ENCODE data around the gene MAP7. TPM values are rescaled to one million over a fixed set of nuclear protein-coding genes. Genes with fewer than 3 reads are reported as not detected.
"Not testable (repeated sequence)": the region's sequence is repeated elsewhere in the genome, so short reads cannot be mapped to it uniquely, and the experiment has no call there.

MAP7 gene
- total and polyA plus RNA-seq, 2 experiments from 2014 or later = 44.7 to 49.2 TPM

DNA sequence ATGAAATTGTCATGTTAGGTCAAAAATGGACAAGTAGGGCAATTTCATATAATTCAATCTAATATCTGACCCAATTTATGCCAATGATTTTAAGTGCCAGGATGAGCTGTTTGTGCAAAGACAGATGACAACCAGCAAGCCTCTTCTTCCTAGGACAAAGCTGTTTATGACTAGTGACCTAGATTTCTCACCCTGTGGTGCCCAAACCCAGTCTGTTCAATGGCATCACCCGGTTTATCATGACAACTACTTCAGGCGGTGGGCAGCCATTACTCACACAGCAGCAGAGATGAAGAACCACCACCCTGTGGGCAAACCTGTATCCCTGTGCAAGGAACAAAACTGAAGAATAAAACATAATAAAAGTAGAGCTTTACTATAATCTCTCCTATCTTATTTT, 59.0 kb downstream of the MAP7 start:
- Histone ChIP-seq H3K79me2 (replicated peaks; ENCODE audit: insufficient read depth) (peaks cover 92% of the 10 kb centered on the region), H4K20me1 (replicated peaks; ENCODE audit: insufficient read depth) (no peaks in the 10 kb centered on the region), H3K4me1 (ENCODE audit: insufficient read depth) (peaks cover 25% of the 10 kb centered on the region), H2AFZ (no peak overlapping the region), H3F3A (replicated peaks; ENCODE audit: low read depth) (no peaks in the 10 kb centered on the region), H3K27ac (ENCODE audit: low read depth) (no peak overlapping the region), H3K36me3 (ENCODE audit: insufficient read depth) (no peaks in the 10 kb centered on the region), H3K9me2 (ENCODE audit: insufficient read depth) (no peaks in the 10 kb centered on the region), H3K4me3 (no peak overlapping the region), H3K27me3 (ENCODE audit: insufficient read depth) (no peaks in the 10 kb centered on the region), H3K4me2 (no peak overlapping the region)
- Mint-ChIP-seq H3K4me1 (peaks cover 39% of the 10 kb centered on the region), H3K27ac (no peak overlapping the region), H3K27me3 (ENCODE audit: insufficient read depth, low read depth, poor library complexity) (peaks cover 6% of the 10 kb centered on the region), H3K9me3 (no peaks in the 10 kb centered on the region), H3K4me3 (no peak overlapping the region), H3K36me3 (ENCODE audit: low read depth) (no peaks in the 10 kb centered on the region)
- DNase-seq (ENCODE audit: low spot score) (no peak), ATAC-seq (no peak)
- TF ChIP-seq POLR2AphosphoS5 (IDR thresholded peaks at IDR 0.05; ENCODE audit: low read depth) (no peak), CREB1 (CRISPR knock-in tag; IDR thresholded peaks at IDR 0.05; ENCODE audit: low read depth) (no peak), ZNF114 (CRISPR knock-in tag; IDR thresholded peaks at IDR 0.05) (no peak)
- TF ChIP-seq, protein P1, sequence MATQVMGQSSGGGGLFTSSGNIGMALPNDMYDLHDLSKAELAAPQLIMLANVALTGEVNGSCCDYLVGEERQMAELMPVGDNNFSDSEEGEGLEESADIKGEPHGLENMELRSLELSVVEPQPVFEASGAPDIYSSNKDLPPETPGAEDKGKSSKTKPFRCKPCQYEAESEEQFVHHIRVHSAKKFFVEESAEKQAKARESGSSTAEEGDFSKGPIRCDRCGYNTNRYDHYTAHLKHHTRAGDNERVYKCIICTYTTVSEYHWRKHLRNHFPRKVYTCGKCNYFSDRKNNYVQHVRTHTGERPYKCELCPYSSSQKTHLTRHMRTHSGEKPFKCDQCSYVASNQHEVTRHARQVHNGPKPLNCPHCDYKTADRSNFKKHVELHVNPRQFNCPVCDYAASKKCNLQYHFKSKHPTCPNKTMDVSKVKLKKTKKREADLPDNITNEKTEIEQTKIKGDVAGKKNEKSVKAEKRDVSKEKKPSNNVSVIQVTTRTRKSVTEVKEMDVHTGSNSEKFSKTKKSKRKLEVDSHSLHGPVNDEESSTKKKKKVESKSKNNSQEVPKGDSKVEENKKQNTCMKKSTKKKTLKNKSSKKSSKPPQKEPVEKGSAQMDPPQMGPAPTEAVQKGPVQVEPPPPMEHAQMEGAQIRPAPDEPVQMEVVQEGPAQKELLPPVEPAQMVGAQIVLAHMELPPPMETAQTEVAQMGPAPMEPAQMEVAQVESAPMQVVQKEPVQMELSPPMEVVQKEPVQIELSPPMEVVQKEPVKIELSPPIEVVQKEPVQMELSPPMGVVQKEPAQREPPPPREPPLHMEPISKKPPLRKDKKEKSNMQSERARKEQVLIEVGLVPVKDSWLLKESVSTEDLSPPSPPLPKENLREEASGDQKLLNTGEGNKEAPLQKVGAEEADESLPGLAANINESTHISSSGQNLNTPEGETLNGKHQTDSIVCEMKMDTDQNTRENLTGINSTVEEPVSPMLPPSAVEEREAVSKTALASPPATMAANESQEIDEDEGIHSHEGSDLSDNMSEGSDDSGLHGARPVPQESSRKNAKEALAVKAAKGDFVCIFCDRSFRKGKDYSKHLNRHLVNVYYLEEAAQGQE (IDR thresholded peaks at IDR 0.05; ENCODE audit: unreplicated experiment) = no peak
- TF ChIP-seq, protein P2, sequence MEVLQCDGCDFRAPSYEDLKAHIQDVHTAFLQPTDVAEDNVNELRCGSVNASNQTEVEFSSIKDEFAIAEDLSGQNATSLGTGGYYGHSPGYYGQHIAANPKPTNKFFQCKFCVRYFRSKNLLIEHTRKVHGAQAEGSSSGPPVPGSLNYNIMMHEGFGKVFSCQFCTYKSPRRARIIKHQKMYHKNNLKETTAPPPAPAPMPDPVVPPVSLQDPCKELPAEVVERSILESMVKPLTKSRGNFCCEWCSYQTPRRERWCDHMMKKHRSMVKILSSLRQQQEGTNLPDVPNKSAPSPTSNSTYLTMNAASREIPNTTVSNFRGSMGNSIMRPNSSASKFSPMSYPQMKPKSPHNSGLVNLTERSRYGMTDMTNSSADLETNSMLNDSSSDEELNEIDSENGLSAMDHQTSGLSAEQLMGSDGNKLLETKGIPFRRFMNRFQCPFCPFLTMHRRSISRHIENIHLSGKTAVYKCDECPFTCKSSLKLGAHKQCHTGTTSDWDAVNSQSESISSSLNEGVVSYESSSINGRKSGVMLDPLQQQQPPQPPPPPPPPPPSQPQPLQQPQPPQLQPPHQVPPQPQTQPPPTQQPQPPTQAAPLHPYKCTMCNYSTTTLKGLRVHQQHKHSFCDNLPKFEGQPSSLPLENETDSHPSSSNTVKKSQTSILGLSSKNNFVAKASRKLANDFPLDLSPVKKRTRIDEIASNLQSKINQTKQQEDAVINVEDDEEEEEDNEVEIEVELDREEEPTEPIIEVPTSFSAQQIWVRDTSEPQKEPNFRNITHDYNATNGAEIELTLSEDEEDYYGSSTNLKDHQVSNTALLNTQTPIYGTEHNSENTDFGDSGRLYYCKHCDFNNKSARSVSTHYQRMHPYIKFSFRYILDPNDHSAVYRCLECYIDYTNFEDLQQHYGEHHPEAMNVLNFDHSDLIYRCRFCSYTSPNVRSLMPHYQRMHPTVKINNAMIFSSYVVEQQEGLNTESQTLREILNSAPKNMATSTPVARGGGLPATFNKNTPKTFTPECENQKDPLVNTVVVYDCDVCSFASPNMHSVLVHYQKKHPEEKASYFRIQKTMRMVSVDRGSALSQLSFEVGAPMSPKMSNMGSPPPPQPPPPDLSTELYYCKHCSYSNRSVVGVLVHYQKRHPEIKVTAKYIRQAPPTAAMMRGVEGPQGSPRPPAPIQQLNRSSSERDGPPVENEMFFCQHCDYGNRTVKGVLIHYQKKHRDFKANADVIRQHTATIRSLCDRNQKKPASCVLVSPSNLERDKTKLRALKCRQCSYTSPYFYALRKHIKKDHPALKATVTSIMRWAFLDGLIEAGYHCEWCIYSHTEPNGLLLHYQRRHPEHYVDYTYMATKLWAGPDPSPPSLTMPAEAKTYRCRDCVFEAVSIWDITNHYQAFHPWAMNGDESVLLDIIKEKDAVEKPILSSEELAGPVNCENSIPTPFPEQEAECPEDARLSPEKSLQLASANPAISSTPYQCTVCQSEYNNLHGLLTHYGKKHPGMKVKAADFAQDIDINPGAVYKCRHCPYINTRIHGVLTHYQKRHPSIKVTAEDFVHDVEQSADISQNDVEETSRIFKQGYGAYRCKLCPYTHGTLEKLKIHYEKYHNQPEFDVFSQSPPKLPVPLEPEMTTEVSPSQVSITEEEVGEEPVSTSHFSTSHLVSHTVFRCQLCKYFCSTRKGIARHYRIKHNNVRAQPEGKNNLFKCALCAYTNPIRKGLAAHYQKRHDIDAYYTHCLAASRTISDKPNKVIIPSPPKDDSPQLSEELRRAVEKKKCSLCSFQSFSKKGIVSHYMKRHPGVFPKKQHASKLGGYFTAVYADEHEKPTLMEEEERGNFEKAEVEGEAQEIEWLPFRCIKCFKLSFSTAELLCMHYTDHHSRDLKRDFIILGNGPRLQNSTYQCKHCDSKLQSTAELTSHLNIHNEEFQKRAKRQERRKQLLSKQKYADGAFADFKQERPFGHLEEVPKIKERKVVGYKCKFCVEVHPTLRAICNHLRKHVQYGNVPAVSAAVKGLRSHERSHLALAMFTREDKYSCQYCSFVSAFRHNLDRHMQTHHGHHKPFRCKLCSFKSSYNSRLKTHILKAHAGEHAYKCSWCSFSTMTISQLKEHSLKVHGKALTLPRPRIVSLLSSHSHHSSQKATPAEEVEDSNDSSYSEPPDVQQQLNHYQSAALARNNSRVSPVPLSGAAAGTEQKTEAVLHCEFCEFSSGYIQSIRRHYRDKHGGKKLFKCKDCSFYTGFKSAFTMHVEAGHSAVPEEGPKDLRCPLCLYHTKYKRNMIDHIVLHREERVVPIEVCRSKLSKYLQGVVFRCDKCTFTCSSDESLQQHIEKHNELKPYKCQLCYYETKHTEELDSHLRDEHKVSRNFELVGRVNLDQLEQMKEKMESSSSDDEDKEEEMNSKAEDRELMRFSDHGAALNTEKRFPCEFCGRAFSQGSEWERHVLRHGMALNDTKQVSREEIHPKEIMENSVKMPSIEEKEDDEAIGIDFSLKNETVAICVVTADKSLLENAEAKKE (CRISPR knock-in tag; IDR thresholded peaks at IDR 0.05) = no peak

DNA sequence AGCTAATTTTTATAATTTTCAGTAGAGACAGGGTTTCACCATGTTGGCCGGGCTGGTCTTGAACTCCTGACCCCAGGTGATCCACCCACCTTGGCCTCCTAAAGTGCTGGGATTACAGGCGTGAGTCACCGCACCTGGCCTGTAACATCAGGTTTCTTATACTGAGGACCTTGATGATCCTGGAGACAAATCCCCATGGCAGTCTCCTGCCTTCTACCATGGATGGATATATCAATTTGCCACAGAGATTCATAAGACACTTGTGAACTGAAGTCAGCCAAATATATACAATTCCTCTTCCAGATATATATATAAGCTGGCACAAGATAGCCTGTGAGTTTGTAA, 60.6 kb downstream of the MAP7 start:
- H3K27me3 ChIP-seq (ENCODE audit: insufficient read depth); H3K4me3 ChIP-seq; H4K20me1 ChIP-seq (replicated peaks; ENCODE audit: insufficient read depth); H3K4me2 ChIP-seq; H3K27me3 Mint-ChIP-seq (ENCODE audit: insufficient read depth, low read depth, poor library complexity); H3K27ac ChIP-seq (ENCODE audit: low read depth); H3K36me3 Mint-ChIP-seq (ENCODE audit: low read depth); H3K9me3 Mint-ChIP-seq; H3F3A ChIP-seq (replicated peaks; ENCODE audit: low read depth); DNase-seq (ENCODE audit: low spot score); ATAC-seq; H2AFZ ChIP-seq; H3K9me2 ChIP-seq (ENCODE audit: insufficient read depth); H3K4me3 Mint-ChIP-seq; H3K36me3 ChIP-seq (ENCODE audit: insufficient read depth): not testable (repeated sequence)
- peaks cover 89% of the 10 kb centered on the region for H3K79me2 ChIP-seq (replicated peaks; ENCODE audit: insufficient read depth)
- 0 out of 2 replicates have a peak overlapping the region, but pooled peaks have one; percentile 2 for H3K27ac Mint-ChIP-seq
- peaks cover 33% of the 10 kb centered on the region for H3K4me1 Mint-ChIP-seq
- peaks cover 19% of the 10 kb centered on the region for H3K4me1 ChIP-seq (ENCODE audit: insufficient read depth)
